Stimulated activated effector memory CD8-positive, alpha-beta T cell treated with anti-CD3 and anti-CD28 coated beads, Interleukin-12 subunit alpha, Interleukin-12 subunit beta, amount 100 ng/mL, for 72 hours (primary cell): ENCODE measurements around the gene WFDC13.
A peak's percentile ranks its signal among the peaks of the same experiment; 100 is the strongest.
"Not testable (repeated sequence)": the region's sequence is repeated elsewhere in the genome, so short reads cannot be mapped to it uniquely, and the experiment has no call there.

Experiments
- ATAC-seq: fragments of 150-1000 bp; cut with Tn5 transposase; 2 replicates; pipeline ENCODE4 v1.10.0; 2021
- DNase-seq, 2 donors: peaks; one replicate each; pipeline ENCODE4 v3.0.0; 2021 to 2022; ENCODE audit warnings: low spot score in 2 of 2
- H3K27ac Mint-ChIP-seq: one replicate; pipeline ENCODE4 v1.8.0; 2022; ENCODE audit warnings: mild to moderate bottlenecking, mixed read lengths
- H3K36me3 Mint-ChIP-seq: one replicate; pipeline ENCODE4 v1.8.0; 2022; ENCODE audit warnings: mild to moderate bottlenecking, mixed read lengths
- H3K4me1 Mint-ChIP-seq: one replicate; pipeline ENCODE4 v1.8.0; 2022; ENCODE audit warnings: mixed read lengths
- H3K4me3 Mint-ChIP-seq: one replicate; pipeline ENCODE4 v1.8.0; 2022; ENCODE audit warnings: mild to moderate bottlenecking, mixed read lengths
- H3K9me3 Mint-ChIP-seq: one replicate; pipeline ENCODE4 v1.8.0; 2022; ENCODE audit warnings: mixed read lengths

Gene WFDC13, protein sequence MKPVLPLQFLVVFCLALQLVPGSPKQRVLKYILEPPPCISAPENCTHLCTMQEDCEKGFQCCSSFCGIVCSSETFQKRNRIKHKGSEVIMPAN

GRCh38 chr20:45701873-45702272, at the start of gene WFDC13:
TSS of gene WFDC13 (plus strand) at chr20:45702038. CDS start at chr20:45702124, 86 bp downstream.
- Mint-ChIP-seq H3K27ac (no peak within 1 kb of the TSS), H3K36me3 (no peaks in the 10 kb centered on the region), H3K4me3 (no peak within 1 kb of the TSS), H3K4me1 (no peaks in the 10 kb centered on the region), H3K9me3 (no peaks in the 10 kb centered on the region)
- ATAC-seq (no peak), DNase-seq (no peak)

DNA sequence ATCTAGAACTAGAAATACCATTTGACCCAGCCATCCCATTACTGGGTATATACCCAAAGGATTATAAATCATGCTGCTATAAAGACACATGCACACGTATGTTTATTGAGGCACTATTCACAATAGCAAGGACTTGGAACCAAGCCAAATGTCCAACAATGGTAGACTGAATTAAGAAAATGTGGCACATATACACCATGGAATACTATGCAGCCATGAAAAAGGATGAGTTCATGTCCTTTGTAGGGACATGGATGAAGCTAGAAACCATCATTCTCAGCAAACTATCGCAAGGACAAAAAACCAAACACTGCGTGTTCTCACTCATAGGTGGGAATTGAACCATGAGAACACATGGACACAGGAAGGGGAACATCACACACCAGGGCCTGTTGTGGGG, 44.8 kb upstream of the WFDC13 start:
- H3K4me3 Mint-ChIP-seq, ATAC-seq: not testable (repeated sequence)

GRCh38 chr20:45670139-45670538, 31.7 kb upstream of the WFDC13 start, which contains the start of gene WFDC11:
TSS of gene WFDC11 (minus strand) at chr20:45670239. CDS start at chr20:45650600, 19,639 bp downstream.
- no peak within 1 kb of the TSS for H3K27ac Mint-ChIP-seq
- ATAC-seq (no peak), DNase-seq (no peak)
- H3K4me1 Mint-ChIP-seq: no peaks in the 10 kb centered on the region
- H3K4me3 Mint-ChIP-seq: no peak within 1 kb of the TSS
- no peaks in the 10 kb centered on the region for H3K9me3 Mint-ChIP-seq
- H3K36me3 Mint-ChIP-seq: no peaks in the 10 kb centered on the region

More for the DNA sequence above, 44.8 kb upstream of the WFDC13 start:
- H3K9me3 Mint-ChIP-seq, DNase-seq, H3K27ac Mint-ChIP-seq, H3K36me3 Mint-ChIP-seq, H3K4me1 Mint-ChIP-seq: not testable (repeated sequence)

- H3K4me3 Mint-ChIP-seq: no peak overlapping the region
- no peaks in the 10 kb centered on the region for H3K4me1 Mint-ChIP-seq
- H3K36me3 Mint-ChIP-seq: no peaks in the 10 kb centered on the region
- ATAC-seq (no peak), DNase-seq (no peak)
- H3K27ac Mint-ChIP-seq: no peak overlapping the region
- H3K9me3 Mint-ChIP-seq: peaks cover 2% of the 10 kb centered on the region
These were observed 29.1 kb upstream of the WFDC13 start for GRCh38 chr20:45672765-45673164.

DNA sequence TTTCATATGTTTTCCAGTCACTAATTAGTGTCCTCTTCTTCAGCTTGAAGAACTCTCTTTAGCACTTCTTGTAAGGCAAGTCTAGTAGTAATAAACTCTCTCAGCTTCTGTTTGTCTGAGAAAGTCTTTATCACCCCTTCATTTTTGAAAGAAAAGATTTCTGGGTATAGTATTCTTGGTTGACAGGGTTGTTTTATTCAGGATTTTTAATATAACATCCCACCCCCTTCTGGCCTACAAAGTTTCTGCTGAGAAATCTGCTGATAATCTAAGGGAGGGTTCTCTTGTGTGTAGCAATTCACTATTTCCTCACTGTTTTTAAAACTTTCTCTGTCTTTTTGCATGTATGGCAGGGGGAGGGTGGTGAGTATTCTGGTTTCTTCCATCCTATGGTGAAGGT, 22.2 kb upstream of the WFDC13 start:
- ATAC-seq (no peak), DNase-seq (no peak)
- Mint-ChIP-seq H3K9me3 (peaks cover 3% of the 10 kb centered on the region), H3K4me1 (no peaks in the 10 kb centered on the region), H3K27ac (no peak overlapping the region), H3K4me3 (no peak overlapping the region), H3K36me3 (no peaks in the 10 kb centered on the region)

DNA sequence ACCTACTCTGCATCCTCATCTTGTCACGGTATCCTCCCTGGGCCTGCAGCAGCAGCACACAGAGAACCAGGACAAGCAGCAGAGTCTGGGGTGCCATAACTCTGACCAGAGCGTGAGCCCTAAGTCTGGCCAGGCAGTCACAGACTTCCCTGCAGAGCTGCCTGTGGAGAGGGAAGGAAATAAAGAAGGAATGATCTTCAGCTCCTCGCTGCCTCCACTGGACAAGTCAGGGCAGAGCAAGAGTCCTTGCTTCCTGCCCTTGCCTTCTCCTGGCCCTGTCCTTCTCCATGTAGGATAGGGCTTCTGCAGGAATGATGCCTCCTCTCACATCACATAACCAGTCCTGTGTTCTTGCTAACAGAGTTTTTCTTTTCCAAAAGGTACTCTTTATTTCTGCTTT, 15.9 kb upstream of the WFDC13 start:
- Mint-ChIP-seq H3K9me3 (no peaks in the 10 kb centered on the region), H3K27ac (no peak overlapping the region), H3K36me3 (no peaks in the 10 kb centered on the region), H3K4me3 (no peak overlapping the region), H3K4me1 (no peaks in the 10 kb centered on the region)
- ATAC-seq (no peak), DNase-seq (no peak)

DNA sequence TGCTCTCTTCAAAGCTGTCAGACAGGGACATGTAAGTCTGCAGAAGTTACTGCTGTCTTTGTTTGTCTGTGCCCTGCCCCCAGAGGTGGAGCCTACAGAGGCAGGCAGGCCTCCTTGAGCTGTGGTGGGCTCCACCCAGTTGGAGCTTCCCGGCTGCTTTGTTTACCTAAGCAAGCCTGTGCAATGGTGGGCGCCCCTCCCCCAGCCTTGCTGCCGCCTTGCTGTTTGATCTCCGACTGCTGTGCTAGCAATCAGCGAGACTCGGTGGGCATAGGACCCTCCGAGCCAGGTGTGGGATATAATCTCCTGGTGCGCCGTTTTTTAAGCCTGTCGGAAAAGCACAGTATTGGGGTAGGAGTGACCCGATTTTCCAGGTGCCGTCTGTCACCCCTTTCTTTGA, 8.5 kb upstream of the WFDC13 start:
- H3K9me3 Mint-ChIP-seq, H3K4me3 Mint-ChIP-seq, H3K4me1 Mint-ChIP-seq, DNase-seq, H3K36me3 Mint-ChIP-seq, H3K27ac Mint-ChIP-seq, ATAC-seq: not testable (repeated sequence)

DNA sequence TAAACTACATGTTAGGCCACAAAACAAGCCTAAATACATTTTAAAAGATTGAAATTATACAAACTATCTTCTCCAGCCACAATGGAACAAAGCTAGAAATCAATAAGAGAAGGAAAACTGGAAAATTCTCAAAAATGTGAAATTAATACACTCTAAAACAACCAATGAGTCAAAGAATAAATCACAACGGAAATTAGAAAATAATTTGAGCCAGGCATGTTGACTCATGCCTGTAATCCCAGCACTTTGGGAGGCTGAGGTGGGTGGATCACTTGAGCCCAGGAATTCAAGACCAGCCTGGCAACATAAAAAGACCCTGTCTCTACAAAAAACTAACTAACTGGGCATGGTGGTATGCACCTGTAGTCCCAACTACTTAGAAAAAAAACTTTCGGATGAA, 6.3 kb upstream of the WFDC13 start:
- DNase-seq: no peak
- ATAC-seq: no peak
- H3K9me3 Mint-ChIP-seq: no peaks in the 10 kb centered on the region
- H3K4me3 Mint-ChIP-seq: no peak overlapping the region
- no peaks in the 10 kb centered on the region for H3K4me1 Mint-ChIP-seq
- H3K36me3 Mint-ChIP-seq: no peaks in the 10 kb centered on the region
- no peak overlapping the region for H3K27ac Mint-ChIP-seq

DNA sequence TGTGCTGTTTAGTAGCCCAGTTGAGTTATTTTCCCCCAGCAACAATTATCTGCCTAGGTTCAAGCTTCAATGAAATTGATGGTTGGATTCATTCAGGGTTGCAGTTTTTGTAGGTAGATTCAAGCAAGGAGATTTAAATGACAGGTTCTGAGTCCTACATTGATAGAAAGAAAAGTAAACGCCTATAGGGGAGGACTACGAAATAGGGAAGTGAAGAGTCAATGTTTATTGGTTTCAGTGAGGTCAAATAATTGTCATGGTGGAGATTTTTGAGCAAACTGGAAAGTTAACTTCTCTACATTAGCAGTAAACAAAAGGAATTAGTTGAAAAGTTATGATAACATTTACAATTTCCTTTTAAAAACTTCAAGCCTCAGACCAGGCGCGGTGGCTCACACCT, 734 bp upstream of the WFDC13 start:
- Mint-ChIP-seq H3K9me3 (no peaks in the 10 kb centered on the region), H3K4me1 (no peaks in the 10 kb centered on the region), H3K4me3 (no peak overlapping the region), H3K27ac (no peak overlapping the region), H3K36me3 (no peaks in the 10 kb centered on the region)
- DNase-seq (no peak), ATAC-seq (no peak)

- Mint-ChIP-seq H3K9me3 (no peaks in the 10 kb centered on the region), H3K36me3 (no peaks in the 10 kb centered on the region), H3K4me1 (no peaks in the 10 kb centered on the region), H3K27ac (no peak within 1 kb of the TSS), H3K4me3 (no peak within 1 kb of the TSS)
- DNase-seq (no peak), ATAC-seq (no peak)
These were observed 3.3 kb downstream of the WFDC13 start, which contains the start of gene WFDC10B for GRCh38 chr20:45704969-45705637. TSS of gene WFDC10B (minus strand) at chr20:45705019. CDS start at chr20:45685992, 19,027 bp downstream.

GRCh38 chr20:45716141-45716688, 14.4 kb downstream of the WFDC13 start:
- DNase-seq, H3K27ac Mint-ChIP-seq, H3K36me3 Mint-ChIP-seq, H3K9me3 Mint-ChIP-seq, H3K4me1 Mint-ChIP-seq, ATAC-seq, H3K4me3 Mint-ChIP-seq: not testable (repeated sequence)

GRCh38 chr20:45722047-45722446, 20.2 kb downstream of the WFDC13 start, which contains the start of gene SPINT4:
TSS of gene SPINT4 (plus strand) at chr20:45722347. CDS start at chr20:45722368, 21 bp downstream.
- DNase-seq: no peak
- Mint-ChIP-seq H3K4me3 (no peak within 1 kb of the TSS), H3K9me3 (peaks cover 2% of the 10 kb centered on the region), H3K27ac (no peak within 1 kb of the TSS), H3K36me3 (no peaks in the 10 kb centered on the region), H3K4me1 (peaks cover 3% of the 10 kb centered on the region)
- no peak for ATAC-seq

DNA sequence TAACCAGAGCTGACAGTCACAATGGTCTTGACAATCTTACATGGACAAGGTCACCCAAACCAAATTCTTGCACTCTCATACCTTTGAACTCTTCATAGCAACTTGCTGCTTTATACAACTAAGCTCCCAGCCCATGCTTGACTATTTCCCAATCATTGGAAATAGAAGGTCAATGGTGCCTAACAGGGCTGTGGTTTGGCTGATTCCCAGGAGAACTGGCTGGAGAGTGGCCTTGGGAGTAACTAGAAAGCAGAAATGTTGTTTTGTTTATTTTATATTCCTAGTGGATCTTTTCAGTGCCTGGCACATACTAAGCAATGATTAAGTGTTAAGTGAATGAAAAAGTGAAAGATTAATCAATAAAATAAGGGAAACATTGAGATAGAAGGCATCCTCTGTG, 23.3 kb downstream of the WFDC13 start:
- DNase-seq (no peak), ATAC-seq (no peak)
- Mint-ChIP-seq H3K9me3 (no peaks in the 10 kb centered on the region), H3K4me1 (peaks cover 7% of the 10 kb centered on the region), H3K36me3 (no peaks in the 10 kb centered on the region), H3K27ac (no peak overlapping the region), H3K4me3 (no peak overlapping the region)

DNA sequence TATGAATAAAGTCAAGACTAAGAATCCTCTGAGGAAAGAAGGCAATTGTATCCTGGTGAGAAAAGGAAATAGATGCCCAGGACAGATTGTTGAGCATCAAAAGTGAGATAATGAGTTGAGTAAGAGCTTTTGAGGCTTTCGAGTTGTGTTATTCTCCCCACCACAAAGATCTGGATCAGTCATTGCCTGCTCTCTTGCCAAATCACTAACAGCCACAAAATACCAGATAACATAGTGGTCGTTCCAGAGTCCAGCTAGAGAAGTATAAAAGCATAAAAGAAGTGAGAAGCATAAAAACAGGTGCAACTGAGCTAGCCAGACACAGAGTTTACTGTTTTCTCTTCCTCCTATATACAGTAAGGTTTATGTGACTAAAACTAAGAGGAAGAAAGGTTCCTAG, 25.2 kb downstream of the WFDC13 start:
- ATAC-seq: peak; percentile 86
- no peak overlapping the region for H3K4me3 Mint-ChIP-seq
- H3K27ac Mint-ChIP-seq: no peak overlapping the region
- no peak for DNase-seq
- no peaks in the 10 kb centered on the region for H3K36me3 Mint-ChIP-seq
- peaks cover 7% of the 10 kb centered on the region for H3K4me1 Mint-ChIP-seq
- peaks cover 8% of the 10 kb centered on the region for H3K9me3 Mint-ChIP-seq

GRCh38 chr20:45732199-45732598, 30.4 kb downstream of the WFDC13 start:
- H3K9me3 Mint-ChIP-seq: peaks cover 13% of the 10 kb centered on the region

GRCh38 chr20:45735552-45735951, 33.7 kb downstream of the WFDC13 start:
- no peaks in the 10 kb centered on the region for H3K4me1 Mint-ChIP-seq
- no peaks in the 10 kb centered on the region for H3K36me3 Mint-ChIP-seq
- peaks cover 13% of the 10 kb centered on the region for H3K9me3 Mint-ChIP-seq
- ATAC-seq (no peak), DNase-seq (no peak)
- H3K4me3 Mint-ChIP-seq: no peak overlapping the region
- H3K27ac Mint-ChIP-seq: no peak overlapping the region

More at GRCh38 chr20:45732199-45732598, 30.4 kb downstream of the WFDC13 start:
- Mint-ChIP-seq H3K36me3 (no peaks in the 10 kb centered on the region), H3K4me3 (no peak overlapping the region), H3K27ac (no peak overlapping the region), H3K4me1 (peaks cover 2% of the 10 kb centered on the region)
- ATAC-seq: no peak
- DNase-seq: no peak
